Measurements from ENCODE around the gene P2RX6.
"Not testable (repeated sequence)": the region's sequence is repeated elsewhere in the genome, so short reads cannot be mapped to it uniquely, and the experiment has no call there.

P2RX6 gene

DNA sequence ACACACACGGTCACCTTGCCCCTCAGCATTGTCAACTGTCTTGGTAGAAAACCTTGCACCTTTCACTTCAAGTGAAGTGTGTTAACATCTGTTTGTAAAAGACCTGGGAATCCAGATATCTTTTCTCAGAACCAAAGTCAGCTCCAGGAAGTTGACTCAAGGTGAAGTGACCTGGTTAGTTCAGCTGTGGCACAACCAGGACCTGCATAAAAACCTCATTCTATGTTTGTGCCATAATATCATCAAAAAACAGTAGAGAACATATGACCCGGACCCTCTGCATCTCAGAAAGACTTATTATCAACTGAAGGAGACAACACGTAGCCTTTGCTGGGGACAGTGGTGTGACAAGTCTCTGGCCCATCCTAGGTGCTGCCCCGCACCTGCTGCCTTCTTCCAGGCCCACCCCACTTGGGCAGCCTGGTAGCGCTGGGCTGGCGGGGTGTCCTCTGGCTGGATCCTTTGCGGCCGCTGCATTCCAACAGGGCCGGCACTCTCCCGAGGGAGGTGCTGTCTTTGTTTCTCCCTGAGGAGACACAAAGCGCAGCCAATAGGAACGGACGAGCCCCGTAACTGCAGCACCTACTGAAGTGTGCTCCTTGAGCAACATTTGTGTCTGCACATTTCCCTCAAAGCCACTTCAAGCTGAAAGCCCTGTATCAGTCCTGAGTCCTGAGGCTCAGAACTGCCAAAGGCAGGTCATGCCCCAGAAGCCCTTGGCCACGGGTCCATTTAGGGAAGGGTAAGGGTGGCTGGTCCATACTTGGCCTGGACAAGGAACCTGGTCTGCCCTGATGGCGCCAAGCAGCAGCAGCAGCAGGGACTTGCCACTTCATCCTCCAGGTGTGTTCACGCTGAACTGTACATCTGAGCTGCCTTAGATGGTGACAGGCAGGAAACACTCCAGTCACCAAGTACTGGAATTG lies 56.0 kb downstream of the P2RX6 start:
- Histone ChIP-seq H3K4me3 (ENCODE audit: insufficient read depth in 1 of 2, low read depth in 1 of 2, low read length in 2 of 2) (no peak overlapping the region), H3K4ac (ENCODE audit: low read depth in 1 of 2, low read length in 2 of 2) (no peak overlapping the region), H3K23ac (ENCODE audit: low read length in 2 of 2) (no peak overlapping the region), H3K27me3 (ENCODE audit: control insufficient read depth in 1 of 2, insufficient read depth in 1 of 2, low read length in 2 of 2) (peaks cover 3 to 6% of the 10 kb centered on the region in 2 experiments), H2AK5ac (ENCODE audit: low read length, severe bottlenecking) (no peak overlapping the region), H2AFZ (ENCODE audit: low read depth, low read length) (no peak overlapping the region), H3K14ac (ENCODE audit: low read length in 2 of 2) (no peak overlapping the region), H3K4me2 (ENCODE audit: low read length, poor library complexity, severe bottlenecking) (no peak overlapping the region), H3K36me3 (ENCODE audit: control insufficient read depth in 1 of 2, insufficient read depth in 2 of 2, low read depth in 1 of 2, low read length in 2 of 2) (no peaks in the 10 kb centered on the region), H2BK15ac (ENCODE audit: low read depth, poor library complexity, severe bottlenecking) (no peak overlapping the region), H4K8ac (ENCODE audit: low read length) (no peak overlapping the region), H3K18ac (ENCODE audit: low read depth in 1 of 2, low read length in 2 of 2) (no peak overlapping the region), H3K79me1 (replicated peaks; ENCODE audit: low read length, poor library complexity, severe bottlenecking) (no peaks in the 10 kb centered on the region), H2BK12ac (ENCODE audit: low read length in 2 of 2) (no peak overlapping the region), H2BK5ac (ENCODE audit: low read depth, low read length, poor library complexity, severe bottlenecking) (no peak overlapping the region), H2BK120ac (ENCODE audit: low read depth, low read length) (no peak overlapping the region), H3K9ac (ENCODE audit: low read length) (no peak overlapping the region), H4K91ac (ENCODE audit: low read length) (no peak overlapping the region), H3K9me3 (ENCODE audit: control insufficient read depth, low read length) (peaks cover 6% of the 10 kb centered on the region), H3K4me1 (ENCODE audit: control insufficient read depth, insufficient read depth, low read depth, low read length) (no peaks in the 10 kb centered on the region), H3K27ac (ENCODE audit: low read length, poor library complexity, severe bottlenecking) (no peak overlapping the region)
- WGBS: 92% methylated on average over 17 of the region's 17 CpGs
- DNase-seq: no peak

DNA sequence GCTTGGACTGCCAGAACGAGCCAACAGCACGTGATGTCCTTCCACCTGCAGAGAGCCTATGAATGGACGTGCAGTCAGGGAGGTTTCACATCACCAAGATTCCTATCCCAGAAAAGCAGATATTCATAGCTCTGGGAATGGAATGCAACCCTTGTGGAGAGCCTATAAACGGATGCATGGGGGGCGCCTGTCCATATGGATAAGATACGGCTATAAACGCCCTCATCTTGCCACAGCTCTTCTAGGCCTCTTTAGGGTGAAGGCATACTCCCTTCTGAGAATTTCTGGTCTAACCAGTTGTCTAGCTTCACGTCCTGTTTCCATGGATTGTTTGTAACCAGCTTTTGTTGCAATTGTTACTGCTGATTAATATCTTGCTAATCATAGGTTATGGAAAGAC lies 56.8 kb downstream of the P2RX6 start:
- not testable (repeated sequence) for DNase-seq; H3K79me1 ChIP-seq (replicated peaks; ENCODE audit: low read length, poor library complexity, severe bottlenecking); H3K4me1 ChIP-seq (ENCODE audit: control insufficient read depth, insufficient read depth, low read depth, low read length); H2BK120ac ChIP-seq (ENCODE audit: low read depth, low read length); H4K91ac ChIP-seq (ENCODE audit: low read length); H3K9me3 ChIP-seq (ENCODE audit: control insufficient read depth, low read length); H3K4me2 ChIP-seq (ENCODE audit: low read length, poor library complexity, severe bottlenecking); H3K4ac ChIP-seq (ENCODE audit: low read depth in 1 of 2, low read length in 2 of 2); H2AK5ac ChIP-seq (ENCODE audit: low read length, severe bottlenecking); H3K27me3 ChIP-seq (ENCODE audit: control insufficient read depth in 1 of 2, insufficient read depth in 1 of 2, low read length in 2 of 2); H3K23ac ChIP-seq (ENCODE audit: low read length in 2 of 2); H4K8ac ChIP-seq (ENCODE audit: low read length); H2BK15ac ChIP-seq (ENCODE audit: low read depth, poor library complexity, severe bottlenecking); H3K4me3 ChIP-seq (ENCODE audit: insufficient read depth in 1 of 2, low read depth in 1 of 2, low read length in 2 of 2); H3K36me3 ChIP-seq (ENCODE audit: control insufficient read depth in 1 of 2, insufficient read depth in 2 of 2, low read depth in 1 of 2, low read length in 2 of 2); H2AFZ ChIP-seq (ENCODE audit: low read depth, low read length); H3K27ac ChIP-seq (ENCODE audit: low read length, poor library complexity, severe bottlenecking); H3K18ac ChIP-seq (ENCODE audit: low read depth in 1 of 2, low read length in 2 of 2); H2BK5ac ChIP-seq (ENCODE audit: low read depth, low read length, poor library complexity, severe bottlenecking); H2BK12ac ChIP-seq (ENCODE audit: low read length in 2 of 2); H3K14ac ChIP-seq (ENCODE audit: low read length in 2 of 2); H3K9ac ChIP-seq (ENCODE audit: low read length)
- 96% methylated on average over 6 of the region's 8 CpGs for WGBS

DNA sequence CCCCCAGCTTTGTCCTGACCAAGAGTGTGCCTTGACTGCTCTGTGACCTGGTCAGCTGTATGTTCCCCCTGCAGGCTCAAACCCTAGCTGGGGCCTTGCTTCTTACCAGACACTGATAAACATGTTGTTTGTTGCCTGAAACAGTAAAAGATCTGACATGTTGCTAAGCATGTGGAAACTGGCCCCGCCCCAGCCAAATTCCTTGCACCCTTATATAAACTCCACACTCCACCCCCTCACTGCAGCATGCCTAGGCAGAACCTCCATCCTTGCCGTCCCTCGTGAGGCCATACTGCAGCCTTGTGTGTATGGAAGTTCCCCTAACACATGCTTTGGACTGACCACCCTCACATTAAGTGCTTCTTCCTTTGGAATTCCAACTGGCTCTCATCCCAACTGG lies 58.1 kb downstream of the P2RX6 start:
- H3K14ac ChIP-seq (ENCODE audit: low read length in 2 of 2): no peak overlapping the region
- H3K4me3 ChIP-seq (ENCODE audit: insufficient read depth in 1 of 2, low read depth in 1 of 2, low read length in 2 of 2): no peak overlapping the region
- H2AFZ ChIP-seq (ENCODE audit: low read depth, low read length): no peak overlapping the region
- no peak overlapping the region for H3K27ac ChIP-seq (ENCODE audit: low read length, poor library complexity, severe bottlenecking)
- no peak overlapping the region for H3K4me2 ChIP-seq (ENCODE audit: low read length, poor library complexity, severe bottlenecking)
- no peaks in the 10 kb centered on the region for H3K4me1 ChIP-seq (ENCODE audit: control insufficient read depth, insufficient read depth, low read depth, low read length)
- DNase-seq: no peak
- H2BK15ac ChIP-seq (ENCODE audit: low read depth, poor library complexity, severe bottlenecking): no peak overlapping the region
- peaks cover 6% of the 10 kb centered on the region for H3K9me3 ChIP-seq (ENCODE audit: control insufficient read depth, low read length)
- H3K18ac ChIP-seq (ENCODE audit: low read depth in 1 of 2, low read length in 2 of 2): no peak overlapping the region
- H2BK5ac ChIP-seq (ENCODE audit: low read depth, low read length, poor library complexity, severe bottlenecking): no peak overlapping the region
- no peak overlapping the region for H2BK12ac ChIP-seq (ENCODE audit: low read length in 2 of 2)
- no peak overlapping the region for H4K8ac ChIP-seq (ENCODE audit: low read length)
- no peak overlapping the region for H2BK120ac ChIP-seq (ENCODE audit: low read depth, low read length)
- 87% methylated on average over 3 of the region's 3 CpGs for WGBS
- no peak overlapping the region for H4K91ac ChIP-seq (ENCODE audit: low read length)
- no peak overlapping the region for H3K9ac ChIP-seq (ENCODE audit: low read length)
- no peak overlapping the region for H3K4ac ChIP-seq (ENCODE audit: low read depth in 1 of 2, low read length in 2 of 2)
- no peak overlapping the region for H2AK5ac ChIP-seq (ENCODE audit: low read length, severe bottlenecking)
- H3K23ac ChIP-seq (ENCODE audit: low read length in 2 of 2): no peak overlapping the region
- H3K79me1 ChIP-seq (replicated peaks; ENCODE audit: low read length, poor library complexity, severe bottlenecking): no peaks in the 10 kb centered on the region
- H3K27me3 ChIP-seq (ENCODE audit: control insufficient read depth in 1 of 2, insufficient read depth in 1 of 2, low read length in 2 of 2): peaks cover 3 to 4% of the 10 kb centered on the region in 2 experiments
- H3K36me3 ChIP-seq (ENCODE audit: control insufficient read depth in 1 of 2, insufficient read depth in 2 of 2, low read depth in 1 of 2, low read length in 2 of 2): no peaks in the 10 kb centered on the region

DNA sequence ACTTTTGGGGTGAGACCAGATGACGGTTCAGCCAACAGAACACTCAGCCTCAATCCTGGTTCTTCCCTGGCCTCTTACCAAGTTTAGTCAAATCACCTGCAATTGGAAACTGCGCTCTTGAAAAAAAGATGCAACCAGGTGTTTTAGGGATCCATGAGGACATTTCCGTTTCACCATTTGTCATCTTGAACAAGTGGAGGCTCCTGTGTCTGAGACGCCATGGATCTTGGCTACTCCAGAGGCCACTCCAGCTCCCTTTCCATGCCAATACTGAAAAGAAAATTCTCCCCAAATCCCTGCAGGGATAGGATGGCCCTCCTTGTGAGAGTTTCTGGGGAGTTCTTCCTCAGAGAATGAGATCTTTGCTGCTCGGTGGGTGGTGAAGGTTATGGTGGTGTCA lies 58.5 kb downstream of the P2RX6 start:
- H3K9me3 ChIP-seq (ENCODE audit: control insufficient read depth, low read length): peaks cover 6% of the 10 kb centered on the region
- no peak overlapping the region for H2BK15ac ChIP-seq (ENCODE audit: low read depth, poor library complexity, severe bottlenecking)
- H2BK5ac ChIP-seq (ENCODE audit: low read depth, low read length, poor library complexity, severe bottlenecking): no peak overlapping the region
- H3K4me3 ChIP-seq (ENCODE audit: insufficient read depth in 1 of 2, low read depth in 1 of 2, low read length in 2 of 2): no peak overlapping the region
- 93% methylated on average over 4 of the region's 5 CpGs for WGBS
- no peaks in the 10 kb centered on the region for H3K79me1 ChIP-seq (replicated peaks; ENCODE audit: low read length, poor library complexity, severe bottlenecking)
- no peak overlapping the region for H3K27ac ChIP-seq (ENCODE audit: low read length, poor library complexity, severe bottlenecking)
- H2BK12ac ChIP-seq (ENCODE audit: low read length in 2 of 2): no peak overlapping the region
- DNase-seq: no peak
- no peak overlapping the region for H4K91ac ChIP-seq (ENCODE audit: low read length)
- no peak overlapping the region for H3K23ac ChIP-seq (ENCODE audit: low read length in 2 of 2)
- no peak overlapping the region for H3K4me2 ChIP-seq (ENCODE audit: low read length, poor library complexity, severe bottlenecking)
- no peak overlapping the region for H3K9ac ChIP-seq (ENCODE audit: low read length)
- H2BK120ac ChIP-seq (ENCODE audit: low read depth, low read length): no peak overlapping the region
- no peak overlapping the region for H3K4ac ChIP-seq (ENCODE audit: low read depth in 1 of 2, low read length in 2 of 2)
- H3K14ac ChIP-seq (ENCODE audit: low read length in 2 of 2): no peak overlapping the region
- H2AK5ac ChIP-seq (ENCODE audit: low read length, severe bottlenecking): no peak overlapping the region
- H2AFZ ChIP-seq (ENCODE audit: low read depth, low read length): no peak overlapping the region
- no peaks in the 10 kb centered on the region for H3K4me1 ChIP-seq (ENCODE audit: control insufficient read depth, insufficient read depth, low read depth, low read length)
- H3K36me3 ChIP-seq (ENCODE audit: control insufficient read depth in 1 of 2, insufficient read depth in 2 of 2, low read depth in 1 of 2, low read length in 2 of 2): no peaks in the 10 kb centered on the region
- H4K8ac ChIP-seq (ENCODE audit: low read length): no peak overlapping the region
- peaks cover 3 to 6% of the 10 kb centered on the region in 2 experiments for H3K27me3 ChIP-seq (ENCODE audit: control insufficient read depth in 1 of 2, insufficient read depth in 1 of 2, low read length in 2 of 2)
- no peak overlapping the region for H3K18ac ChIP-seq (ENCODE audit: low read depth in 1 of 2, low read length in 2 of 2)

Measured in mesenchymal stem cell (in vitro differentiated cells and primary cell).